Ammon's horn (tissue), 1 donor: Measurements from ENCODE around the gene ZNF853.
"Not testable (repeated sequence)": the region's sequence is repeated elsewhere in the genome, so short reads cannot be mapped to it uniquely, and the experiment has no call there.

Experiments used
- DNase-seq: peaks from one replicate; pipeline ENCODE4 v3.0.0-alpha.2; 2016; ENCODE audit warnings: low spot score

ZNF853 gene

GRCh38 chr7:6652446-6653011 is 37.1 kb downstream of the ZNF853 start:
- no peak for DNase-seq

DNA sequence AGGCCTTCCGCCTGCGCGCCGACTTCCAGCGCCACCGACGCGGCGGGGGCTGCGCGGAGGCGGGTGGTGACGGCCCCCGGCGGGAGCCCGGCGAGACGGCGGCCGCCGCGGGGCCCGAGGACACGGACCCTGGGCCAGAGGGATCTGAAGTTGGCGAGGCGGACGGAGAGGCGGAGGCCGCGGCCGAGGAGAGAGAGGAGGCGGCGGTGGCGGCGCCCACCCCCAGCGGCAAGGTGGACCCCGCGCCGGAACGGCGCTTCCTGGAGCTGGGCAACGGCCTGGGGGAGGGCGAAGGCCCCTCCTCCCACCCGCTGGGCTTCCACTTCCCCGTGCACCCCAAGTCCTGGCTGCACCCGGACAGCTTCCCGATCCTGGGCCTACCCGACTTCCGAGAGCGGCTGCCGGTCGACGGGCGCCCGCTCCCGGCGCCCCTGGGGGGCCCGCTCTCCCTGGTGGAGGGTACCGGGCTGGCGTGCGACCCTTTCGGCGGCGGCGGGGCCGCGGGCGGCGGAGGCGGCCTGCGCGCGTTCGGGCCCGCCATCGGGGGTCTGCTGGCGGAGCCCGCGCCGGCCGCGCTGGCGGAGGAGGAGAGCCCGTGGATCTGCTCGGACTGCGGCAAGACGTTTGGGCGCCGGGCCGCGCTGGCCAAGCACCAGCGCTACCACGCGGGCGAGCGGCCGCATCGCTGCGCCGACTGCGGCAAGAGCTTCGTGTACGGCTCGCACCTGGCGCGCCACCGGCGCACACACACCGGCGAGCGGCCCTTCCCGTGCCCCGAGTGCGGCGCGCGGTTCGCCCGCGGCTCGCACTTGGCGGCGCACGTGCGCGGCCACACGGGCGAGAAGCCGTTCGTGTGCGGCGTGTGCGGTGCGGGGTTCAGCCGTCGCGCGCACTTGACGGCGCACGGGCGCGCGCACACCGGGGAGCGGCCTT is 37.9 kb downstream of the ZNF853 start:
- no peak for DNase-seq

DNA sequence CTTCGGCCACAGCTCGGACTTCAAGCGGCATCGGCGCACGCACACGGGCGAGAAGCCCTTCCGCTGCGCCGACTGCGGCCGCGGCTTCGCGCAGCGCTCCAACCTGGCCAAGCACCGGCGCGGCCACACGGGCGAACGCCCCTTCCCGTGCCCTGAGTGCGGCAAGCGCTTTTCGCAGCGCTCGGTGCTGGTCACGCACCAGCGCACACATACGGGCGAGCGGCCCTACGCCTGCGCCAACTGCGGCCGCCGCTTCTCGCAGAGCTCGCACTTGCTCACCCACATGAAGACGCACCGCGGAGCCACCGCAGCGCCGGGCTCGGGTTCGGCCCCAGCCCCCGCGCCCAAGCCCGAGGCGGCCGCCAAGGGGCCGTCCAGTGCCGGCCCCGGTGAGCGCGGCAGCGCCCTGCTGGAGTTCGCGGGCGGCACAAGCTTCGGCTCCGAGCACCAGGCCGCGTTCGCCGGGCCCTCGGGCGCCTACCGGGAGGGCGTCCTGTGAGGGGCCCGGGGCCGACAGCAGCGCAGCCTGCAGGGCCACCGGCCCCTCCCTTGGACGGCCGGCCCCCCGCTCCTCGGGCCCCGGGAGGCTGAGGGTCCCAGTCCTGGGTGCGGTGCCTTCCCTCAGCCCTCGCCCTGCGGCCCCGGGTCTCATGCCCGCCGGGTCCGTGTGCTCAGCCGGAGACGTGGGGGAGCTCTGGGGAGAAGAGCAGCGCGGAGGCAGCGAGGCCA is 38.9 kb downstream of the ZNF853 start:
- no peak for DNase-seq

GRCh38 chr7:6654842-6655610 is 39.6 kb downstream of the ZNF853 start:
- no peak for DNase-seq

GRCh38 chr7:6655636-6656385 is 40.4 kb downstream of the ZNF853 start:
- DNase-seq: no peak

DNA sequence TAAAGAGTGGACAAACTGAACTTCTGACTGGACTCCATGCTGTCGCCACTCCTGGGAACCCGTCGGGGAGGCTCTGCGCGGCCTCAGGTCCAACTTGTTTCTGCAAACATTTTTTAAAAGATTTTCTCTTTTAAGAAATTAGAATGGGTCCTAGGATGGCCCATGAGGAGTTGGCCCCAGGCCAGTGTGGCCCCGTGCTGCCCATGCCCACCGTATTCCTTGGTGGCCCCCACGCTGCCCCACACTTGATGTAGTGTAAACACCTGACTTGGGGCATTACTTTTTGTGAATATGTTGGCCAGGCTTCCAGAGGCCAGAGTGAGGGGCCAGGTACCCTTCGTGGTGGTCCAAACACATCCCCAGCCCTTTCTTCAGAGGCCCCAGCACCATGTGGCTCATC is 41.0 kb downstream of the ZNF853 start:
- DNase-seq: no peak

- DNase-seq: no peak
Measured at GRCh38 chr7:6658618-6659345, 43.4 kb downstream of the ZNF853 start.

DNA sequence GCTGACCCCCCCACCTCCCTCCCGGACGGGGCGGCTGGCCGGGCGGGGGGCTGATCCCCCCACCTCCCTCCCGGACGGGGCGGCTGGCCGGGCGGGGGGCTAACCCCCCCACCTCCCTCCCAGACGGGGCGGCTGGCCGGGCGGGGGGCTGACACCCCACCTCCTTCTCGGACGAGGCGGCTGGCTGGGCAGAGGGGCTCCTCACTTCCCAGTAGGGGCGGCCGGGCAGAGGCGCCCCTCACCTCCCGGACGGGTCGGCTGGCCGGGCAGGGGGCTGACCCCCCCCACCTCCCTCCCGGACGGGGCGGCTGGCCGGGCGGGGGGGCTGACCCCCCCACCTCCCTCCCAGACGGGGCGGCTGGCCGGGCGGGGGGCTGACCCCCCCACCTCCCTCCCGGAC is 55.4 kb downstream of the ZNF853 start:
- not testable (repeated sequence) for DNase-seq
